HAP-1 (cell line): ENCODE data around the gene GIMD1.
A peak's percentile ranks its signal among the peaks of the same experiment; 100 is the strongest.
"Not testable (repeated sequence)": the region's sequence is repeated elsewhere in the genome, so short reads cannot be mapped to it uniquely, and the experiment has no call there.

Experiments
- DNase-seq, 2 experiments: peaks; one replicate each; pipeline ENCODE4 v3.0.0-alpha.2; 2016 to 2020; ENCODE audit warnings: low spot score in 2 of 2
- H3K27me3 ChIP-seq: fragments of 250-450 bp; sonication (Bioruptor Pico); 2 replicates; pipeline ENCODE4 v1.5.1; 2020; ENCODE audit warnings: low read depth, mild to moderate bottlenecking, moderate library complexity
- H3K36me3 ChIP-seq: fragments of 250-450 bp; sonication (Bioruptor Pico); replicated peaks from 2 replicates; pipeline ENCODE4 v1.5.1; 2020; ENCODE audit warnings: mild to moderate bottlenecking
- H3K4me1 ChIP-seq: fragments of 250-450 bp; sonication (Bioruptor Pico); 2 replicates; pipeline ENCODE4 v1.5.1; 2020; ENCODE audit warnings: mild to moderate bottlenecking
- H3K4me3 ChIP-seq: fragments of 250-450 bp; sonication (Bioruptor Pico); 2 replicates; pipeline ENCODE4 v1.5.1; 2020; ENCODE audit warnings: mild to moderate bottlenecking, moderate library complexity
- H3K9me3 ChIP-seq: fragments of 250-450 bp; sonication (Bioruptor Pico); 2 replicates; pipeline ENCODE4 v1.5.1; 2020; ENCODE audit warnings: mild to moderate bottlenecking, moderate library complexity
- in situ Hi-C: fragments of 300-500 bp; cut with MboI; formaldehyde crosslinking; loops from 3 replicates; pipeline ENCODE4 v1.14.3; 2020; ENCODE audit warnings: low sequenced_read_pairs, inconsistent platforms, mixed read lengths

The GIMD1 gene

GRCh38 chr4:106368678-106369077 is at the start of gene GIMD1:
GIMD1 (minus strand) TSS chr4:106368778; CDS start chr4:106367435, 1,343 bp downstream.
- no peak within 1 kb of the TSS for H3K4me3 ChIP-seq
- H3K36me3 ChIP-seq, result no peaks in the 10 kb centered on the region
- no peaks in the 10 kb centered on the region for H3K9me3 ChIP-seq
- H3K27me3 ChIP-seq, result peaks cover 18% of the 10 kb centered on the region
- no peak for DNase-seq
- no peaks in the 10 kb centered on the region for H3K4me1 ChIP-seq
- in situ Hi-C loops, result no loop called here

DNA sequence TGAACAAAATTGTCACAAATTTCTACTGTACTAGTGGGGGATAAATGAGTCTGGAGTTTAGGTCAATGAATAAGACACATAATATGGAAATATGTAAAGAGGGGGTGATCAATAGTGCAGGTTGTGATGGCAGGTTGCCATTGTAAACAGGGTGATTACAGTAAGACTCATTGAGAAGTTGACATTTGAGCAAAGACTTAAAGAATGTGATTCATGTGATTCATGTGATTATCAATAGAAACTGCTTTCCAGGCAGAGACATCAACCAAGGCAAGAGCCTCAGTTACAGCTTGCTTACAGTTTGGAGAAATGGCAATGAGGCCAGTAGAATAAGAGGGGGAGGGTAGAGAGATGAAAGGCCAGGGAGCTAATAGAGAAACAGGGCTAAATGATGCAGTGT is 45.8 kb upstream of the GIMD1 start:
- no peaks in the 10 kb centered on the region; the same call in 1 of the 2 replicates for H3K27me3 ChIP-seq
- H3K4me1 ChIP-seq, result no peaks in the 10 kb centered on the region
- H3K36me3 ChIP-seq, result no peaks in the 10 kb centered on the region
- in situ Hi-C loops, result no loop called here
- no peak overlapping the region for H3K4me3 ChIP-seq
- H3K9me3 ChIP-seq, result no peaks in the 10 kb centered on the region
- DNase-seq, result no peak

- Histone ChIP-seq H3K9me3 (no peaks in the 10 kb centered on the region), H3K27me3 (no peaks in the 10 kb centered on the region), H3K36me3 (no peaks in the 10 kb centered on the region), H3K4me1 (no peaks in the 10 kb centered on the region), H3K4me3 (no peak overlapping the region)
- in situ Hi-C loops, result no loop called here
- no peak for DNase-seq
These were observed 41.6 kb upstream of the GIMD1 start for GRCh38 chr4:106409901-106410889.

DNA sequence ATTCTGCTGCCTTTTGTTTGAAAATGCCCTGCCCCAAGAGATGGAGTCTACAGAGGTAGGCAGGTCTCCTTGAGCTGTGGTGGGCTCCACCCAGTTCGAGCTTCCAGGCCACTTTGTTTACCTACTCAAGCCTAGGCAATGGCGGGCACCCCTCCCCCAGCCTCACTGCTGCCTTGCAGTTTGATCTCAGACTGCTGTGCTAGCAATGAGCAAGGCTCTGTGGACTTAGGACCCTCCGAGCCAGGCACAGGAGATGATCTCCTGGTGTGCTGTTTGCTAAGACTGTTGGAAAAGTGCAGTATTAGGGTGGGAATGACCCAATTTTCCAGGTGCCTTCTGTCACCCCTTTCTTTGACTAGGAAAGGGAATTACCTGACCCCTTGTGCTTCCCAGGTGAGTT is 39.4 kb upstream of the GIMD1 start:
- H3K36me3 ChIP-seq, in situ Hi-C loops, DNase-seq, H3K9me3 ChIP-seq, H3K4me3 ChIP-seq, H3K27me3 ChIP-seq, H3K4me1 ChIP-seq: not testable (repeated sequence)

- in situ Hi-C loops, result no loop called here
- H3K4me3 ChIP-seq, result no peak overlapping the region
- H3K9me3 ChIP-seq, result no peaks in the 10 kb centered on the region
- no peaks in the 10 kb centered on the region for H3K36me3 ChIP-seq
- no peaks in the 10 kb centered on the region for H3K4me1 ChIP-seq
- no peak for DNase-seq
- no peaks in the 10 kb centered on the region for H3K27me3 ChIP-seq
These were observed 32.6 kb upstream of the GIMD1 start for GRCh38 chr4:106401157-106401556.

GRCh38 chr4:106398898-106399297 is 30.3 kb upstream of the GIMD1 start:
- in situ Hi-C loops, DNase-seq, H3K9me3 ChIP-seq, H3K4me3 ChIP-seq, H3K36me3 ChIP-seq, H3K27me3 ChIP-seq, H3K4me1 ChIP-seq: not testable (repeated sequence)

GRCh38 chr4:106395582-106395981 is 27.0 kb upstream of the GIMD1 start:
- Histone ChIP-seq H3K4me3 (no peak overlapping the region), H3K36me3 (no peaks in the 10 kb centered on the region), H3K9me3 (no peaks in the 10 kb centered on the region), H3K4me1 (no peaks in the 10 kb centered on the region), H3K27me3 (no peaks in the 10 kb centered on the region)
- no peak for DNase-seq
- in situ Hi-C loops, result no loop called here

DNA sequence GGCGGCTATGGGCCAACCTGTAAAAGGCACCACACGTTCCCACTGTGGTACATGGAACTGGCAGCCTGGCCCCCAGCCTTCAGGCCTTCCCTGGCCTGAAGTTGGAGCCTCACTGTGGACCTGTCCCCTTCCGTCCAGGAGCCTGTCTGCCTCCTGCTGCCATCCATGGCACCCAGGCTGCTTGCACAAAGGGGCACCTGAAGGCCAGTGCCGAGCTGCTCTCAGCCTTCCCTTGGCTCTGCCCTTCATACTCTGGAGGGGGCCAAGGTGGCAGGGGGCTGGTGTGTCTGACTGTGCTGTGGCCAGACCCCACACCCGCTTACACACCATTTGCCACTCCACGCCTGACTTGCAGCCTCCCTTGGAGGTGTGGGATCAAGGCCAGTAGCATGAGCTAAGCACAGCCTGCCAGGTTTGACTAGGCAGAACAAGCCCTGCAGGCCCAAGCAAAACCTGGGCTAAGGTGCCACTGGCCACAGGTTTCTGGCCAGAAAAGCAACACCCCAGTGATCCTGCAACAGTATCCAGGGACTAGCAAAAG is 17.3 kb upstream of the GIMD1 start:
- in situ Hi-C loops, result no loop called here
- H3K4me3 ChIP-seq, result no peak overlapping the region
- no peak for DNase-seq
- H3K9me3 ChIP-seq, result no peaks in the 10 kb centered on the region
- no peaks in the 10 kb centered on the region for H3K36me3 ChIP-seq
- no peaks in the 10 kb centered on the region for H3K27me3 ChIP-seq
- H3K4me1 ChIP-seq, result no peaks in the 10 kb centered on the region

DNA sequence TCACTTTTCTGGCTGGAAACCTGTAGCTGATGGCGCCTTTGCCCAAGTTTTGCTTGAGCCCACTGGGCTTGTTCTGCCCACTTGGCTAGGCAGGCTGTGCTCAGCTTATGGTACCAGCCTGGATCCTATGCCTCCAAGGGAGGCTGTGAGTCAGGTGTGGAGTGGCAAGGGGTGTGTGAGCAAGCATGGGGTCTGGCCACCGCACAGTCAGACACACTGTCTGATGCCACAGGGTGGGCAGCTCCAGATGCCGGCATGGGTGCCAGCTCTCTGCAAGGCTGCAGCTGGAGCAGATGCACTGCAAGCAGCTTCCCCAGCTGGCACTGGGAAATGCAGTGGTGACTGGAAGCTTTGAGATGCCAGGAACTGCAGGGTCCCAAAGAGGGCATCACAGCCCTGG is 16.3 kb upstream of the GIMD1 start:
- H3K27me3 ChIP-seq, result no peaks in the 10 kb centered on the region
- no peak overlapping the region for H3K4me3 ChIP-seq
- in situ Hi-C loops, result no loop called here

DNA sequence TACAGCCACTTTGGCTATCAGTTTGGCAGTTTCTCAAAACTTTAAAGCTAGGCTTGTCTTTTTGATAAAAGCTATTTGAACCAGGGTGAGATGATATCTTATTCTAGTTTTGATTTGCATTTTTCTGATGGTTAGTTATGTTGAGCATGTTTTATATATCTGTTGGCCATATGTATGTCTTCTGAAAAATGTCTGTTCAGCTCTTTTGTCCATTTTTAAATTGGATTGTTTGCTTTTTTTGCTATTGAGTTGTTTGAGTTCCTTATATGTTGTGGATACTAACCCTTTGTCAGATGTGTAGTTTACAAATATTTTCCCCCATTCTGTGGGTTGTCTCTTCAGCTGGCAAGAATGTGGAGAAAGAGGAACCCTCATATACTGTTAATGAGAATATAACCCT is 11.6 kb upstream of the GIMD1 start:
- DNase-seq, result no peak
- Histone ChIP-seq H3K4me1 (no peaks in the 10 kb centered on the region), H3K9me3 (no peaks in the 10 kb centered on the region), H3K36me3 (no peaks in the 10 kb centered on the region), H3K4me3 (no peak overlapping the region), H3K27me3 (no peaks in the 10 kb centered on the region)
- in situ Hi-C loops, result no loop called here

More for the DNA sequence above, 16.3 kb upstream of the GIMD1 start:
- Histone ChIP-seq H3K9me3 (no peaks in the 10 kb centered on the region), H3K4me1 (no peaks in the 10 kb centered on the region), H3K36me3 (no peaks in the 10 kb centered on the region)
- no peak for DNase-seq

DNA sequence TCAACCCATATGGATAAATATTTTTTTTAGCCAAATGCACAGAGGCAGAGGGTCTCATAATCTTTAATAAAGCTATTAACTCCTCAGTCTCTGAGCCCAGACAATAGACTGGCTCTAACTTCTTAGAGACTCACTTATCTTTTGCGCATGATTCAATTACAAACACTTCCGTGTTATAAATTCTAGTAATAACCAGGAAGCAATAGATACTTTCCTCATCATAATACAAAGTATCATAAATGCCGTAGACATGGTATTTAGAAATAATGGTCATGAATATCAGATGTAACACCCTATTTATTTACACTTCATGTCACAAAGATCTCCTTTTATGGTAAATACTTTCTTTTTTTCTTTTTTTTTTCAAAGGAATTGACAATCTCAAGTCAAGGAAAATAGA is 4.4 kb upstream of the GIMD1 start:
- no peak for DNase-seq
- no peaks in the 10 kb centered on the region for H3K4me1 ChIP-seq
- in situ Hi-C loops, result no loop called here
- no peak overlapping the region for H3K4me3 ChIP-seq
- H3K9me3 ChIP-seq, result no peaks in the 10 kb centered on the region
- peaks cover 21% of the 10 kb centered on the region for H3K27me3 ChIP-seq
- no peaks in the 10 kb centered on the region for H3K36me3 ChIP-seq

- in situ Hi-C loops, result no loop called here
- no peaks in the 10 kb centered on the region for H3K4me1 ChIP-seq
- no peak overlapping the region for H3K4me3 ChIP-seq
- no peak for DNase-seq
- no peaks in the 10 kb centered on the region for H3K9me3 ChIP-seq
- no peaks in the 10 kb centered on the region for H3K36me3 ChIP-seq
- peaks cover 21% of the 10 kb centered on the region for H3K27me3 ChIP-seq
These were observed 2.6 kb upstream of the GIMD1 start for GRCh38 chr4:106371161-106371560.

DNA sequence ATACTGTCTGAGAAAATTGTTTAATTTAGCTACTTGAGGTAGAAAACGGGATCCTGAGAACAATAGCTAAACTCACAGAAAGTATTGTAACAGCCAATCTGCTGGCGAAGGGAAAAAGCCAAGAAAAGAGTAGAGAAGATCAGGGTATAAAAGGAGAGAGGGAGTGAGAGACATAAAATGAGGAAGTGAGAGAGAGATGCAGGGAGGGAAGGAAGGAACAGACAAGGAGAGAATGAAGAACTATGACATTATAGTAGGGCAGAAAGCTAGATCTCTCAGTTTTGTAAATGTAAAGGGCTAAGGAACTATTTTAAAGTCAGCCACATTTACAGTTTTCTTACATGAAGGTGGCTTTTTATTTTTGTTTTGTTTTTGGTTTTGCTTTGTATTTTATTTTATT is 1.6 kb upstream of the GIMD1 start:
- in situ Hi-C loops, result no loop called here
- DNase-seq, result no peak
- H3K9me3 ChIP-seq, result no peaks in the 10 kb centered on the region
- H3K4me3 ChIP-seq, result no peak overlapping the region
- H3K36me3 ChIP-seq, result no peaks in the 10 kb centered on the region
- H3K4me1 ChIP-seq, result no peaks in the 10 kb centered on the region
- H3K27me3 ChIP-seq, result peaks cover 21% of the 10 kb centered on the region

- Histone ChIP-seq H3K9me3 (no peaks in the 10 kb centered on the region), H3K27me3 (peaks cover 21% of the 10 kb centered on the region), H3K4me1 (no peaks in the 10 kb centered on the region), H3K4me3 (no peak overlapping the region), H3K36me3 (no peaks in the 10 kb centered on the region)
- in situ Hi-C loops, result no loop called here
- DNase-seq, result peak; percentile 50 to 62
These were observed 980 bp upstream of the GIMD1 start for GRCh38 chr4:106369456-106370060.
